IPS-18c (cell line): Measurements from ENCODE around the gene ABR.

ENCODE experiments used
- H3K4me3 ChIP-seq: 2 replicates; pipeline ENCODE4 v1.7.0; 2013; ENCODE audit warnings: low read depth, mild to moderate bottlenecking, low read length, moderate library complexity; ENCODE audit not compliant: insufficient read depth
- H3K9me3 ChIP-seq: one replicate; pipeline ENCODE4 v1.6.1; 2013; ENCODE audit warnings: mild to moderate bottlenecking, low read length, moderate library complexity; ENCODE audit not compliant: control insufficient read depth, insufficient read depth

The ABR gene

DNA sequence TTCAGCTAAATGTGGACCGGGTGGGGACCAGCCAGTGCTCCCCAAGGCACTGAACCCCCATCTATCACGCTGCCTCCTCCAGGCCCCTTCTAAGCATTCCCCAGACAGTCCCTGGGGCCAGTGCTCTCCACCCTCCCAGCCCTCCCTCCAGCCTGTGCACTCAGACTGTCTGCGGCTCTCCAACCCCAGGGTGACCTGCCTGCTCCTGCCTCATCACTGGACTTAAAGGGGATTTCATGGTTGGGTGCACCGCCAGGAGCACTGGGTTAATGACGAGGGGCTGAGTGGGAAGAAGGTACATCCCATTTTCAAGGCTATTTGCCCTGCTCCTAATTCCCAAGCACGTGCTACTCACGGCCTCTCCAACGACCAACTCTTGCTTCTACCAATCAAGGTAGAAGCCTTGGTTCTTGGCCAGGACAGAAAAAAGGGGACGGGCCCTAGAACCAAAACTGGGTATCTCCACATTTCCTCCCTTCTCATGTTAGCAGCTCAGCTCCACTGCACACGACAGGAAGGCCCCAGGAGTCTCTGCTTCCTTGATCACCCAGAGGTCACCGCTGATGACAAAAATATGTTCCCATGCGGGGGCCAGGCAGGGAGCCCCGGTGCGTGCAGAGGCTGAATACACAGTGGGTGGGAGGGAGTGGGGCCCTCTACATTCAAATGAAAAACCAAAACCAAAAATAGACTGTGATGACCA, 3.5 kb upstream of the ABR start:
- no peak overlapping the region for H3K4me3 ChIP-seq
- H3K9me3 ChIP-seq: peaks cover 6% of the 10 kb centered on the region

- H3K9me3 ChIP-seq: peaks cover 6% of the 10 kb centered on the region
- H3K4me3 ChIP-seq: no peak overlapping the region
These were observed 3.0 kb upstream of the ABR start for GRCh38 chr17:1182811-1183170.

- Histone ChIP-seq H3K9me3 (peaks cover 6% of the 10 kb centered on the region), H3K4me3 (no peak overlapping the region)
These were observed 2.0 kb upstream of the ABR start for GRCh38 chr17:1181753-1182137.

- Histone ChIP-seq H3K4me3 (no peak overlapping the region; the same call in 1 of the 2 replicates), H3K9me3 (peaks cover 6% of the 10 kb centered on the region)
These were observed 1.4 kb upstream of the ABR start for GRCh38 chr17:1180958-1181752.

DNA sequence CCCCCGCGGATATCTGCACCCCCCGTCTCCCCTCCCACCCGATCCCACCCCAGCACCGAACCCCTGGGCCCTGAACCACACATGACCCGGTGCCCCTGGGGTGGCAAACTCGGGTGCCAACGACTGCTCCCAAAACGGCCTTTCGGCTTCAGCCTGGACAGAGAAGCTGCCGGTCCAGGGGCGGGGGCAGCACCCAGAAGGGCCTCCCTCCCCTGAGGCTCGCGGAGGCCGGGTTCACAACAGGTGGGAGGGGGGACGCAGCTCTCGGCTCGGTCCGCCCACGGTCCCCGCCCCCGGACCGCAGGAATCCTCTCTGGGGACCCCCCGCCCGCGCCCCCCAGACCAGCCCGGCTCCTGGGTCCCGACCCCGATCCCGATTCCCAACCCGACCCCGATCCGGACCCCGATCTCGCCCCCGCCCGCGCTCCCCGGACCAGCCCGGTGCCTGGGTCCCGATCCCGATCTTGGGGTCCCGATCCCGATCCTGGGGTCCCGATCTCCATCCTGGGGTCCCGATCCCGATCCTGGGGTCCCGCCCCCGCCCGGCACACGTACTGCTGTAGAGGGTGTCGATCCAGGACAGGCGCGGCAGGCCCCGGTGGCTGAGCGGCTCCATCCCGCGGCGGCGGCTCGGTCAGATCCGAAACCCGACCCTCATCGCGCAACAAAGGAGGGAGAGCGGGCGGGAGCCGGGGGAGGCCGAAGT, 516 bp downstream of the ABR start:
- Histone ChIP-seq H3K4me3 (peak overlapping the region; percentile 76), H3K9me3 (peaks cover 6% of the 10 kb centered on the region)

DNA sequence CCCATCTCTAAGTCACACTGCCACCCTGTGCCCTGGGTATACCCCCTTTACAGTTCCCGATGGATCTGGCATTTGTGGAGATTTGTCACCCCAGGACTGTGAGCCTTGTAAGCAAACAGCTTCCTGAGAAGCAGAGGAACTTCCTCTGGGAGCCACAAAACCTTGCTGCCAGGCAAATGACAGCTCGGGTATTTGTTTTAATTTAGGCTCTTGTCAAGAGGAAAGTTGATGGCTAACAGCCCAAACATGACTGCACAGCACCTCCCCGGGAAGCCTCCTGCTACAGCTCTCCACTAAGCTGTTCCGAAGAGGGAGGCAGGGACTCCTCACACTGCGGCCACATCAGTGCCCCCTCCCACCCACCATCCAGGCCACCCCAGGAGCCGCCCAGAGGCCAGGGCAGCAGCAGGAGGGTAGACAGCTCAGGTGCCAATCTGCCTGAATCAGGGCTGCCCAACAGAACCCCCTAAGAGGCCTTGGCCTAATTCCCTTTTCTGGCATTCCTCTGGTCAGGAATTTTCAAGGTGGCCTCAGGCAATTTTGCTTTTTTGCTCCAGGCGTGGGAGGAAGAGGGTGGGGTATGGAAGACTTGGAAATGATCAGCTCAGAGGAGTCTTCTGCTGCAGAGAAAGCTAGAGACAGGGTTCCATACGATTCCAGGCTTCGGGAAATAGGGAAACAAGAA, 2.6 kb downstream of the ABR start:
- Histone ChIP-seq H3K9me3 (peaks cover 6% of the 10 kb centered on the region), H3K4me3 (no peak overlapping the region)

DNA sequence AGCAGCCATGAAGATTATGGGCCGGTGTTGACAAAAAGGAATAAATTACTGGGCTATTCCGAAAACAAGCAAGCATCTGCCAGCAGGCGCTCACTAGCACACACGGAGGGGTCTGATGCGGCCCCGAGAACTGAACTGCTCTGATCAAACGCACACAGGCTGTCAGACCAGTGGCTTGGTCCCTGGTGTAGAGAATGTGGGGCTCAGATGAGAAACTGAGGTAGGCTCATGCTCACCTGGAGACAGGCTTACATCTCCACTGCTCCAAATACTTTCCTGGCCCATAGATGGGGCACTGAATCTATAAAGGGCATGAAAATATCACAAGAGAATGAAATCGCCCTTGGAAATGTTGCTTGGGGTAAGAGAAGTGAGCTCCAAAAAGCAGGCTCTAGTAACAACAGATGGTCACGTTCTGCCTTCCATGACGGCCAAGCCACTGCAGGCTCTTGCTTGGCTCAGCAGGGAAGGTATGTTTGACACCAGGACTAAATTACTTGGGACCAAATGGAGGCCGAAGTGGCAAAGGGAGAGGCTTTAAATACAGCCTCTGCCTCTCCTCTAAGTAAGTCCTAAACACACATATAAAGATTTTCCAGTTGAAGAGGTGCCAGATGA, 5.4 kb downstream of the ABR start:
- peaks cover 4% of the 10 kb centered on the region for H3K9me3 ChIP-seq
- no peak overlapping the region for H3K4me3 ChIP-seq

GRCh38 chr17:1173432-1174262, 6.1 kb downstream of the ABR start:
- Histone ChIP-seq H3K9me3 (no peaks in the 10 kb centered on the region), H3K4me3 (no peak overlapping the region)

- Histone ChIP-seq H3K4me3 (no peak overlapping the region), H3K9me3 (no peaks in the 10 kb centered on the region)
These were observed 7.8 kb downstream of the ABR start for GRCh38 chr17:1171953-1172352.

GRCh38 chr17:1170739-1171138, 9.0 kb downstream of the ABR start:
- H3K9me3 ChIP-seq: no peaks in the 10 kb centered on the region
- H3K4me3 ChIP-seq: no peak overlapping the region

DNA sequence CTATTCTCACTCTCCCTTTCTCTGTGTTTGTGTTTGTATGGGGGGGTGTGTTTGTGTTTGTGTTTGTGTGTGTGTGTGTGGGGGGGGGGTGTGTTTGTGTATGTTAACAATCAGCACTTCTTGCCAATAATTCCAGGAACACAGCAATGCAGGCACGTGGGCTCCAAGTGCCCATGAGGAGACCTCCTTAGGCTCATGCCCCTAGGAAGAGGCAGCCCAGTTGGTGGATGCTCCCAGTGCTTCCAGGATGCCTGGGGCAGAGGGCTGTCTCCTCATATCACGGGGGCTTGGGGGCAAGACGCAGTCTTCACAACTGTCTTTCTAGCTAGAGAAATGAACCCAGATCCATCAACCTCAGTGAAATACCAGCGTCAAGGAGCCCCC, 9.9 kb downstream of the ABR start:
- no peaks in the 10 kb centered on the region for H3K9me3 ChIP-seq
- no peak overlapping the region for H3K4me3 ChIP-seq

GRCh38 chr17:1169221-1169928, 10.4 kb downstream of the ABR start:
- Histone ChIP-seq H3K9me3 (no peaks in the 10 kb centered on the region), H3K4me3 (no peak overlapping the region)

GRCh38 chr17:1168533-1169220, 11.1 kb downstream of the ABR start:
- no peaks in the 10 kb centered on the region for H3K9me3 ChIP-seq
- no peak overlapping the region for H3K4me3 ChIP-seq

DNA sequence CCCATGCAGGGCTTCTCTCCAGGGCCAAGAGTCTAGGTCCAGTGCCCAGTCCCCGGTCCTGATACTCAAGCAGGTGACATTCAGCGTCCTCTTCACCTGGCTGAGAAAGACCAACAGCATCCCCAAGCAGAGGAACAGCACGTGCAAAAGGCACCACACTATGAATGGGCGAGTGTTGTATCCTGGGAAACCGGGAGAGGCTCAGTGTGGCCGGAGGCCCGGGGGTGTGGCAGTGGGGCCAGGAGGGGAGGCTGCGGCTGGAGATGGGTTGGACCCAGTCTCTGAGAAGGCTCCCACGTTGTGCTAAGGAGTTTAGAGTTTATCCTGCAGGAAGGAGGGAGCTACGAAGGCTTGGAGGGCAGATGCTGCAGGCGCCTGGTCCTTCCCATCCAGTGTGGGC, 13.5 kb downstream of the ABR start:
- H3K4me3 ChIP-seq: no peak overlapping the region
- no peaks in the 10 kb centered on the region for H3K9me3 ChIP-seq

- Histone ChIP-seq H3K4me3 (no peak overlapping the region), H3K9me3 (no peaks in the 10 kb centered on the region)
These were observed 13.9 kb downstream of the ABR start for GRCh38 chr17:1165836-1166235.
